Ovary (tissue), 9 donors: ENCODE measurements around the gene CACHD1. TPM values are rescaled to one million over a fixed set of nuclear protein-coding genes. Genes with fewer than 3 reads are reported as not detected.

Source experiments
- DNase-seq, 5 donors: peaks; one replicate each; pipeline ENCODE4 v3.0.0-alpha.2; 2019 to 2020
- H3K27ac ChIP-seq, 2 donors: fragments of 200-600 bp; one replicate each; pipeline versions ENCODE4 v1.5.1 to v1.8.0; 2019 to 2022
- H3K27me3 ChIP-seq: fragments of 200-600 bp; one replicate; pipeline ENCODE4 v1.8.0; 2022
- H3K36me3 ChIP-seq: fragments of 200-600 bp; sonication (generic); one replicate; pipeline ENCODE4 v1.5.1; 2019
- H3K4me1 ChIP-seq: one replicate; pipeline ENCODE4 v1.8.1; 2013; ENCODE audit warnings: mild to moderate bottlenecking, moderate library complexity; ENCODE audit not compliant: insufficient read depth
- H3K4me3 ChIP-seq: fragments of 200-600 bp; sonication (generic); one replicate; pipeline ENCODE4 v1.5.1; 2017
- H3K9me3 ChIP-seq, 2 donors: fragments of 200-600 bp in 1 of 2; sonication (generic) in 1 of 2; one replicate each; pipeline versions ENCODE4 v1.5.1 to v1.8.1; 2013 to 2019; ENCODE audit warnings: mild to moderate bottlenecking in 1 of 2, moderate library complexity in 1 of 2
- EP300 ChIP-seq: sonication (generic); formaldehyde crosslinking; IDR thresholded peaks from one replicate; pipeline ENCODE4 v1.6.1; 2017; ENCODE audit warnings: antibody characterized with exemption
- POLR2A ChIP-seq: fragments of 450-650 bp; IDR thresholded peaks from one replicate; pipeline ENCODE4 v1.6.1; 2017; ENCODE audit warnings: antibody characterized with exemption, mild to moderate bottlenecking, moderate library complexity
- WGBS, 3 donors: extraction: QIAGEN DNeasy Blood & Tissue Kit in 1 of 3; methylation state at CpG; one replicate each; pipeline versions ENCODE4 v1.1.5 to v1.1.7; 2013 to 2017; 5-methylcytosine and 5-hydroxymethylcytosine counted together
- intact Hi-C, 4 donors: fragments of 100-400 bp; cut with DNase I; formaldehyde crosslinking; loops; one replicate each; pipeline versions ENCODE4 v1.11.0 to v1.15.1; 2022 to 2023
- polyA plus RNA-seq, 2 donors: library from polyadenylated mRNA; stranded (reverse); fragments of 200-250 nt in 1 of 2; fragments of 350-450 nt in 1 of 2; fragmentation: Illumina TruSeq in 1 of 2; extraction: RNeasy Lipid Tissue Mini Kit (QIAGEN cat#74804) in 1 of 2; gene quantifications; one replicate each; pipeline ENCODE4 v1.2.3, GENCODE V29; 2013 to 2014
- total RNA-seq, 7 donors: library from RNA; depleted of rRNA in 2 of 7; stranded (reverse); fragments of >200 nt in 2 of 7; fragmentation: NEBNext Ultra II Directional in 3 of 7; extraction: Animal tissue kit (Norgen Biotek cat#: 25700) in 3 of 7; gene quantifications; one replicate each; pipeline versions ENCODE4 v1.1.0 to v1.2.4, GENCODE V29; 2016 to 2023
- TF ChIP-seq, protein P1 (sequence below), 3 donors: fragments of 450-650 bp in 2 of 3; fragments of 200-600 bp in 1 of 3; IDR thresholded peaks; one replicate each; pipeline versions ENCODE4 v1.5.1 to v1.8.0; 2016 to 2022; ENCODE audit warnings: antibody characterized with exemption in 3 of 3, mild to moderate bottlenecking in 1 of 3
- donor health status: DM: no; HTN: no; CAD: no; lungs with moderate emphysema.
- donor health status: DM: no; HTN: no; CAD: no.
- donor health status: Bipolar disorder and iron deficiency.
- donor health status: DM: yes; HTN: yes; CAD: no.
- donor health status: DM: no; HTN: no; CAD: no.
- donor health status: DM: yes; HTN: yes; CAD: no.

CACHD1 gene
- total and polyA plus RNA-seq, 9 donors: 17.0 to 33.1 (median 23.2) TPM

DNA sequence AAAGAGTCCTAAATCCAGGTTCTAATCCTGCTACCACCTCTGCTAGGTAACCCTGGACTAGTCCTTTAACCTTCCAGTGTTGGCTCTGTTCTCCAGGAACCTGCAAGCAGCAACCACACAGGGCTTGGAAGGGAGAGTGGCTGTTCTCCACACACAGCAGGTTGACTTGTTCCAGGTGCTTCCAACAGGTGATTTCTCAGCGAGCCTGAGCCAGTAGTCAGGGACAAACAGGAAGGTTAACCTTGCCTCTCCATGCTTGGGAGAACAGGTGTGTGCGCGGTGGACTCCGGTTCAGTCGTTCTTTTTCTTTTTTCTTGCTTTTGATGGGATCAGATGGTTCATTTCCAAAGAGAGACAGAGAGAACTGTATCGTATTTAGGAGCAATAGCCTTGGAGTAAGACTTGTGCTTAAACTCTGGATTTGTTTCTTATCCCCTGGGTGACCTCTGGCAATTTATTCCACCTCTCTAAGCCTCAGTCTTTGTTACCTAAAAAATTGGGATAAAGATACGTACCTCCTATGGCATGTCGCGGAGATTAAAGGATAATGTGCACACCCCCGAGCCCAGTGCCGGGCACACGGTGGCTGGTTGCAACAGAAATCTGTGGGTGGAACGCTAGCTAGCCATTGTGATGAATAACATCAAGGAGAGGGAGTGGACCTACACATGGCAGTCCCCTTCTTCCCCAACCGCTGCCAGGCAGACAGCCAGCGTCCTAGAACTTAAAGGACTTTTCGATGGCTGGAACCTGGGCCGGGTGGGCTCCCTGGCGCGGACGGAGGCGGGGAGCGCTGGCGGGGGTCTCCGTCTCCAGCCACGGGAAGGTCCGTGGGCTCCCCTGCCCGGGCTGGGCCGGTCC is 583 bp upstream of the CACHD1 start:
- TF ChIP-seq, protein P1, sequence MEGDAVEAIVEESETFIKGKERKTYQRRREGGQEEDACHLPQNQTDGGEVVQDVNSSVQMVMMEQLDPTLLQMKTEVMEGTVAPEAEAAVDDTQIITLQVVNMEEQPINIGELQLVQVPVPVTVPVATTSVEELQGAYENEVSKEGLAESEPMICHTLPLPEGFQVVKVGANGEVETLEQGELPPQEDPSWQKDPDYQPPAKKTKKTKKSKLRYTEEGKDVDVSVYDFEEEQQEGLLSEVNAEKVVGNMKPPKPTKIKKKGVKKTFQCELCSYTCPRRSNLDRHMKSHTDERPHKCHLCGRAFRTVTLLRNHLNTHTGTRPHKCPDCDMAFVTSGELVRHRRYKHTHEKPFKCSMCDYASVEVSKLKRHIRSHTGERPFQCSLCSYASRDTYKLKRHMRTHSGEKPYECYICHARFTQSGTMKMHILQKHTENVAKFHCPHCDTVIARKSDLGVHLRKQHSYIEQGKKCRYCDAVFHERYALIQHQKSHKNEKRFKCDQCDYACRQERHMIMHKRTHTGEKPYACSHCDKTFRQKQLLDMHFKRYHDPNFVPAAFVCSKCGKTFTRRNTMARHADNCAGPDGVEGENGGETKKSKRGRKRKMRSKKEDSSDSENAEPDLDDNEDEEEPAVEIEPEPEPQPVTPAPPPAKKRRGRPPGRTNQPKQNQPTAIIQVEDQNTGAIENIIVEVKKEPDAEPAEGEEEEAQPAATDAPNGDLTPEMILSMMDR (IDR thresholded peaks at IDR 0.05): no peak
- TF ChIP-seq POLR2A: no peak
- no peak for TF ChIP-seq EP300
- Histone ChIP-seq H3K27ac (peak overlapping the region; percentile 89 to 91), H3K36me3 (no peaks in the 10 kb centered on the region), H3K27me3 (no peaks in the 10 kb centered on the region), H3K4me3 (peak overlapping the region; percentile 61), H3K4me1 (peaks cover 4% of the 10 kb centered on the region), H3K9me3 (no peaks in the 10 kb centered on the region)
- 9 to 14% (median 13%) methylated on average over 27 to 28 of the region's 28 CpGs for WGBS, 3 donors
- no peak for DNase-seq
- intact Hi-C loops: loop anchor here in 1 of 4 donors (5.0 kb wide), 1 partner anchor 208 kb away; no protein-coding TSS in a partner anchor

- DNase-seq: peak; percentile 39 to 65 (median 61)
- Histone ChIP-seq H3K36me3 (no peaks in the 10 kb centered on the region), H3K4me3 (peak overlapping the region; percentile 61), H3K9me3 (no peaks in the 10 kb centered on the region), H3K27ac (peak overlapping the region; percentile 89 to 91), H3K27me3 (no peaks in the 10 kb centered on the region), H3K4me1 (peaks cover 9% of the 10 kb centered on the region)
- intact Hi-C loops: loop anchor here (5.0 to 10.0 kb wide), 6 partner anchors 64 to 202 kb away; no protein-coding TSS in a partner anchor
- WGBS, 3 donors: 0 to 1% (median 0%) methylated on average over 43 of the region's 43 CpGs
- TF ChIP-seq, protein P1 (IDR thresholded peaks at IDR 0.05): no peak
- TF ChIP-seq POLR2A (no peak), EP300 (no peak)
Observed at GRCh38 chr1:64470665-64471217, 812 bp downstream of the CACHD1 start.

DNA sequence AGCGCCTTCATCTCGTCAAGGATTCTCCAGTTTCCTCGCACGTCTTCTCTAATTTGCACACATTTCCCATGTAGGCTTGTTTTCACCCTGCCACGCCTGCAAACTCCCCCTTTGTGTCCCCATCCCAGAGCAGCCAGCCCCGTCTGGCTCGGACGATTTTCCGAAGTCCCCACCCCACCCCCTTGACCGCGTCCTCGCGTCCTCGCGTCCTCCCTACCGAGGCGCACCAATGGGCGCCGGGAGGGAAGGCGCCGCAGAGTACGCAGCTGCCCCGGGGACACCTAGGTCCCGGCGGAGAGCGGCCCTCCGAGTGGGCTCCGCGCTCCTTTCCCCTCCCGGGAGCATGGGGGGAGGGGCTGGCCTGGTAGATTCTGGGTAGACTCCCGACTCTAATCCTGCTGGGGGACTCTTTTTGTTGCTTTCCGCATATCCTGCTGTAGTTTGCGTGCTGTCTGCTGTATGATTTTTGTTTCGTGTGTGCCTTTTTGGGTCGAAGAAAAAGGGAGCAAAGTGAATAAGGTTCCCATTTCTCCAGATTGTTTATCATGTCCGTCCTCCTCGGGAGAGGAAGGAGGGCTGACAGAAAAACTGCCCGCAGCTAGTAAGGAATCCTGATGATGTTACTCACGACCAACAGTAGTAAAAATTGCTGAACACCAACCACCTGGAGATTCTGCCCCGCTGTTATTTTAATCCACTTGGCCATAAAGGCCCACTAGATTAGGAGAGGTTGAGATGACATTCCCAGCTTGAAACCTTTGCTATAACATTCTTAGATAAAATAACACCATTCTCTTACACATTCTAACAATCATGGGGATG is 1.5 kb downstream of the CACHD1 start:
- peak overlapping the region; percentile 89 to 91 for H3K27ac ChIP-seq
- peak; percentile 49 to 70 (median 64) for DNase-seq
- WGBS, 3 donors: 0 to 1% (median 1%) methylated on average over 39 to 40 of the region's 40 CpGs

More for the DNA sequence above, 1.5 kb downstream of the CACHD1 start:
- Histone ChIP-seq H3K9me3 (no peaks in the 10 kb centered on the region), H3K27me3 (no peaks in the 10 kb centered on the region), H3K36me3 (no peaks in the 10 kb centered on the region), H3K4me1 (peaks cover 12% of the 10 kb centered on the region), H3K4me3 (peak overlapping the region; percentile 61)
- intact Hi-C loops: loop anchor here (5.0 to 10.0 kb wide), 6 partner anchors 63 to 201 kb away; no protein-coding TSS in a partner anchor
- TF ChIP-seq POLR2A (no peak), EP300 (no peak)
- TF ChIP-seq, protein P1 (IDR thresholded peaks at IDR 0.05): no peak
